ENCODE measurements around the gene DNAJB7.

Gene DNAJB7

GRCh38 chr22:40834619-40835018, 27.3 kb downstream of the DNAJB7 start:
- TF ChIP-seq CTCF (IDR thresholded peaks at IDR 0.05), result no peak

- TF ChIP-seq CTCF (IDR thresholded peaks at IDR 0.05), result no peak
Measured at GRCh38 chr22:40829131-40829530, 32.8 kb downstream of the DNAJB7 start.

GRCh38 chr22:40826984-40827741, 34.8 kb downstream of the DNAJB7 start:
- no peak for TF ChIP-seq CTCF (IDR thresholded peaks at IDR 0.05)

- TF ChIP-seq CTCF (IDR thresholded peaks at IDR 0.05), result no peak
Measured at GRCh38 chr22:40823426-40823825, 38.5 kb downstream of the DNAJB7 start.

- TF ChIP-seq CTCF (IDR thresholded peaks at IDR 0.05), result no peak
Measured at GRCh38 chr22:40819599-40820140, 42.2 kb downstream of the DNAJB7 start.

GRCh38 chr22:40818747-40819598, 42.9 kb downstream of the DNAJB7 start, which contains the start of gene SLC25A17:
Gene SLC25A17 (minus strand): TSS chr22:40819346. CDS start chr22:40819248, 98 bp downstream.
- peak; percentile 49; the same call in 1 of the 2 replicates for TF ChIP-seq CTCF (IDR thresholded peaks at IDR 0.05)

- TF ChIP-seq CTCF (IDR thresholded peaks at IDR 0.05), result no peak
Measured at GRCh38 chr22:40818192-40818746, 43.6 kb downstream of the DNAJB7 start.
